HCT116 (cell line): Measurements from ENCODE around the gene PIBF1. TPM values are rescaled to one million over a fixed set of nuclear protein-coding genes. Genes with fewer than 3 reads are reported as not detected.

Source experiments
- ATAC-seq: fragments of 200-7000 bp; cut with Tn5 transposase; 2 replicates; pipeline ENCODE4 v1.9.1; 2020; ENCODE audit warnings: mild to moderate bottlenecking, moderate library complexity
- BruUV-seq: library from RNA; stranded (reverse); fragments of 400-500 nt; replicated peaks from 2 replicates; lab custom pipeline; 2021; lab: Mats Ljungman, UMichigan
- CTCF ChIA-PET: fragments of 300-600 bp; sonication (Branson Sonifier 250); formaldehyde crosslinking; loops from one replicate; lab custom pipeline; 2021; ENCODE audit warnings: antibody characterized with exemption; lab: Charles Lee
- POLR2A ChIA-PET: fragments of 300-600, 350-600 bp; sonication (Branson Sonifier 250); formaldehyde crosslinking; loops from one replicate; lab custom pipeline; 2021; ENCODE audit warnings: antibody characterized with exemption; lab: Charles Lee
- RAD21 ChIA-PET, 2 experiments: fragments of 300-600 bp; sonication (Branson Sonifier 250); formaldehyde crosslinking; loops; one replicate each; lab custom pipeline; 2023; ENCODE audit warnings: low total read pairs in 2 of 2; ENCODE audit not compliant: uncharacterized antibody in 2 of 2, unreplicated experiment in 2 of 2, low non-redundant PET in 1 of 2; lab: Charles Lee
- DNase-seq: peaks from one replicate; pipeline ENCODE4 v3.0.0-alpha.2; 2010; ENCODE audit warnings: low read depth, low spot score
- H2AFZ ChIP-seq: fragments of 200-600 bp; shearing (Covaris generic), sonication (generic); 2 replicates; pipeline ENCODE4 v1.6.1; 2017; ENCODE audit warnings: low read depth, mixed run types, mixed read lengths, antibody characterized with exemption, low read length; ENCODE audit not compliant: poor library complexity, severe bottlenecking
- H3K27ac ChIP-seq: 2 replicates; pipeline ENCODE4 v1.5.1; 2012; ENCODE audit warnings: low read depth, low read length
- H3K27me3 ChIP-seq: fragments of 200-600 bp; sonication (generic); 2 replicates; pipeline ENCODE4 v1.6.1; 2016; ENCODE audit warnings: mixed run types, low read length, mixed read lengths; ENCODE audit not compliant: insufficient read depth
- H3K36me3 ChIP-seq, 2 experiments: fragments of 200-500 bp in 1 of 2; fragments of 200-600 bp in 1 of 2; sonication (Bioruptor generic) in 1 of 2; sonication (generic) in 1 of 2; 2 replicates each; pipeline versions ENCODE4 v1.5.1 to v1.6.1; 2014 to 2016; ENCODE audit warnings: low read length in 2 of 2, inconsistent platforms in 1 of 2, mixed read lengths in 1 of 2, mixed run types in 1 of 2; ENCODE audit not compliant: insufficient read depth in 2 of 2, control insufficient read depth in 1 of 2
- H3K4me1 ChIP-seq, 2 experiments: fragments of 200-600 bp in 1 of 2; sonication (generic) in 1 of 2; 2 replicates each; pipeline versions ENCODE4 v1.5.1 to v1.6.1; 2012 to 2017; ENCODE audit warnings: low read length in 2 of 2, inconsistent platforms in 1 of 2, mild to moderate bottlenecking in 1 of 2, mixed read lengths in 1 of 2, mixed run types in 1 of 2, moderate library complexity in 1 of 2; ENCODE audit not compliant: insufficient read depth in 2 of 2, control insufficient read depth in 1 of 2
- H3K4me2 ChIP-seq: fragments of 200-600 bp; sonication (generic); 2 replicates; pipeline ENCODE4 v1.6.1; 2017; ENCODE audit warnings: mixed run types, low read length, mixed read lengths
- H3K4me3 ChIP-seq, 2 experiments: fragments of 200-600 bp in 1 of 2; sonication (generic) in 1 of 2; replicated peaks in 1 of 2; 2 replicates each; pipeline ENCODE4 v1.5.1; 2011 to 2016; ENCODE audit warnings: low read length in 2 of 2, control low read depth in 1 of 2, low read depth in 1 of 2, mild to moderate bottlenecking in 1 of 2, mixed read lengths in 1 of 2, mixed run types in 1 of 2
- H3K79me2 ChIP-seq: fragments of 200-600 bp; sonication (generic); 2 replicates; pipeline ENCODE4 v1.6.1; 2017; ENCODE audit warnings: mild to moderate bottlenecking, mixed run types, low read length, moderate library complexity, mixed read lengths; ENCODE audit not compliant: insufficient read depth
- H3K9ac ChIP-seq: fragments of 200-600 bp; sonication (generic); 2 replicates; pipeline ENCODE4 v1.6.1; 2016; ENCODE audit warnings: low read length, mixed read lengths
- H3K9me2 ChIP-seq: fragments of 200-600 bp; sonication (generic), shearing (Covaris generic); 2 replicates; pipeline ENCODE4 v1.6.1; 2017; ENCODE audit warnings: mixed run types, mild to moderate bottlenecking, moderate library complexity; ENCODE audit not compliant: insufficient read depth
- H3K9me3 ChIP-seq, 2 experiments: fragments of 200-500 bp in 1 of 2; fragments of 200-600 bp in 1 of 2; sonication (Bioruptor generic) in 1 of 2; sonication (generic) in 1 of 2; 2 replicates each; pipeline ENCODE4 v1.6.1; 2014 to 2017; ENCODE audit warnings: low read length in 2 of 2, mixed read lengths in 2 of 2, inconsistent platforms in 1 of 2, low read depth in 1 of 2, mild to moderate bottlenecking in 1 of 2, mixed run types in 1 of 2, moderate library complexity in 1 of 2; ENCODE audit not compliant: control insufficient read depth in 1 of 2, insufficient read depth in 1 of 2
- H4K20me1 ChIP-seq: fragments of 200-600 bp; sonication (generic), shearing (Covaris generic); 2 replicates; pipeline ENCODE4 v1.6.1; 2017; ENCODE audit warnings: mixed run types, mild to moderate bottlenecking, moderate library complexity; ENCODE audit not compliant: insufficient read depth
- CBX3 ChIP-seq: IDR thresholded peaks from 2 replicates; pipeline ENCODE4 v1.6.1; 2012; ENCODE audit warnings: low read depth
- TCF7L2 ChIP-seq: IDR thresholded peaks from 2 replicates; pipeline ENCODE4 v1.7.0; 2011; ENCODE audit warnings: borderline replicate concordance, inconsistent platforms; ENCODE audit not compliant: insufficient read depth, insufficient read length; ENCODE audit errors: extremely low read depth
- YY1 ChIP-seq: IDR thresholded peaks from 2 replicates; pipeline ENCODE4 v1.6.1; 2011; ENCODE audit warnings: low read length, low read depth, moderate library complexity, mild to moderate bottlenecking; ENCODE audit not compliant: insufficient replicate concordance; ENCODE audit errors: extremely low read depth
- intact Hi-C: fragments of 100-400 bp; cut with micrococcal nuclease; formaldehyde crosslinking; loops from 2 replicates; pipeline ENCODE4 v1.10.0; 2022
- total RNA-seq: library from RNA; stranded (reverse); gene quantifications from one replicate; pipeline ENCODE4 v1.2.1, GENCODE V29; 2021; ENCODE audit not compliant: unreplicated experiment
- TF ChIP-seq, protein P1 (sequence below): IDR thresholded peaks from 2 replicates; pipeline ENCODE4 v1.6.1; 2012
- TF ChIP-seq, protein P2 (sequence below): IDR thresholded peaks from 2 replicates; pipeline ENCODE4 v1.6.1; 2011; ENCODE audit warnings: mild to moderate bottlenecking, low read length, moderate library complexity; ENCODE audit not compliant: insufficient replicate concordance; ENCODE audit errors: extremely low read depth

PIBF1 gene
- total RNA-seq, 1 experiment from 2014 or later = 21.1 TPM

GRCh38 chr13:72781451-72782439 is at the start of gene PIBF1, which contains the start of gene DIS3 (continued):
- no peak for TF ChIP-seq TCF7L2
- TF ChIP-seq, all 23 proteins: peak for 11

DNA sequence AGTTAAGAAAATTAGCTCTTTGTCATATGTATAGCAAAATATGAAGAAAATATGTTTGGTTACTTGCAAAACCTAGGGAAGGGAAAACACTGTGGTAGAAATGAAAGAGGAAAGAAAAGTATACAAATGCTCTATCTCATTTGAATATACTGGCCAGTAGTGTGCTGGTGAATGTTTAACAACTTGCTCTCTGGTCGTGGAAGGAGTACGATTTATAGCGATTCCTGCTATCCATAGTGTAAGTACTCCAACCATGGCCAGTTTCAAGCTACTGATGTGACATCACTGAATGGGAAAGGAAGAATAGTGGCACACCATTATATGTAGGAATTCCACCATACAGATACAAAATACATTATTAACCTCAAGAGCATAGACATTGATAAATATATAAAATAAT is 44.9 kb upstream of the PIBF1 start:
- H3K27me3 ChIP-seq = no peaks in the 10 kb centered on the region
- ATAC-seq (no peak), DNase-seq (no peak)
- ChIA-PET RAD21 (no interaction called here), CTCF (no interaction called here), POLR2A (no interaction called here)
- H3K79me2 ChIP-seq = peaks cover 98% of the 10 kb centered on the region
- H4K20me1 ChIP-seq = no peaks in the 10 kb centered on the region
- no peak overlapping the region for H3K4me3 ChIP-seq
- no peaks in the 10 kb centered on the region for H3K9me3 ChIP-seq
- no TSS peak for BruUV-seq
- H3K9me2 ChIP-seq = no peaks in the 10 kb centered on the region
- H3K36me3 ChIP-seq = peaks cover 31 to 41% of the 10 kb centered on the region in 2 experiments; a peak in 3 of 4 replicates
- no peak overlapping the region for H3K4me2 ChIP-seq
- H3K27ac ChIP-seq = no peak overlapping the region
- no peak overlapping the region for H3K9ac ChIP-seq
- H3K4me1 ChIP-seq = no peaks in the 10 kb centered on the region
- intact Hi-C loops = no loop called here
- H2AFZ ChIP-seq = no peak overlapping the region
- TF ChIP-seq CBX3 = no peak
- TF ChIP-seq, protein P1, sequence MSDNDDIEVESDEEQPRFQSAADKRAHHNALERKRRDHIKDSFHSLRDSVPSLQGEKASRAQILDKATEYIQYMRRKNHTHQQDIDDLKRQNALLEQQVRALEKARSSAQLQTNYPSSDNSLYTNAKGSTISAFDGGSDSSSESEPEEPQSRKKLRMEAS = no peak
- no peak for TF ChIP-seq YY1
- TF ChIP-seq, protein P2, sequence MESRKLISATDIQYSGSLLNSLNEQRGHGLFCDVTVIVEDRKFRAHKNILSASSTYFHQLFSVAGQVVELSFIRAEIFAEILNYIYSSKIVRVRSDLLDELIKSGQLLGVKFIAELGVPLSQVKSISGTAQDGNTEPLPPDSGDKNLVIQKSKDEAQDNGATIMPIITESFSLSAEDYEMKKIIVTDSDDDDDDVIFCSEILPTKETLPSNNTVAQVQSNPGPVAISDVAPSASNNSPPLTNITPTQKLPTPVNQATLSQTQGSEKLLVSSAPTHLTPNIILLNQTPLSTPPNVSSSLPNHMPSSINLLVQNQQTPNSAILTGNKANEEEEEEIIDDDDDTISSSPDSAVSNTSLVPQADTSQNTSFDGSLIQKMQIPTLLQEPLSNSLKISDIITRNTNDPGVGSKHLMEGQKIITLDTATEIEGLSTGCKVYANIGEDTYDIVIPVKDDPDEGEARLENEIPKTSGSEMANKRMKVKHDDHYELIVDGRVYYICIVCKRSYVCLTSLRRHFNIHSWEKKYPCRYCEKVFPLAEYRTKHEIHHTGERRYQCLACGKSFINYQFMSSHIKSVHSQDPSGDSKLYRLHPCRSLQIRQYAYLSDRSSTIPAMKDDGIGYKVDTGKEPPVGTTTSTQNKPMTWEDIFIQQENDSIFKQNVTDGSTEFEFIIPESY = no peak
